ENCODE data around the gene ZNF445. TPM values are rescaled to one million over a fixed set of nuclear protein-coding genes. Genes with fewer than 3 reads are reported as not detected.

The ZNF445 gene
- total and polyA plus RNA-seq, 4 donors = 2.1 to 8.7 (median 4.9) TPM

- TF ChIP-seq REST (IDR thresholded peaks at IDR 0.05) = no peak
- no peak for TF ChIP-seq SP1 (IDR thresholded peaks at IDR 0.05)
- TF ChIP-seq TAF1 (conservative IDR thresholded peaks at IDR 0.05) = no peak
- TF ChIP-seq FOXA1 (IDR thresholded peaks at IDR 0.05) = no peak
- no peak for TF ChIP-seq EGR1 (IDR thresholded peaks at IDR 0.05; ENCODE audit: low read depth in 2 of 2)
- TF ChIP-seq NR2F2 (IDR thresholded peaks at IDR 0.05) = no peak
- TF ChIP-seq MAX (IDR thresholded peaks at IDR 0.05) = no peak
These were observed 52.7 kb downstream of the ZNF445 start (continued) for GRCh38 chr3:44424758-44425157.

- 95% methylated on average over 6 of the region's 6 CpGs for WGBS
These were observed 56.2 kb downstream of the ZNF445 start for GRCh38 chr3:44421280-44421679.

More at GRCh38 chr3:44421280-44421679, 56.2 kb downstream of the ZNF445 start:
- no peak for DNase-seq (ENCODE audit: low spot score)
- no peaks in the 10 kb centered on the region for H3K27me3 ChIP-seq (ENCODE audit: control insufficient read depth in 4 of 4, insufficient read depth in 4 of 4, low read length in 3 of 4)
- no peak for TF ChIP-seq CTCF (IDR thresholded peaks at IDR 0.05; ENCODE audit: low read depth, low read length, missing input control)
- no peak for TF ChIP-seq NR2F2 (IDR thresholded peaks at IDR 0.05)
- TF ChIP-seq FOXA2 (IDR thresholded peaks at IDR 0.05) = no peak
- TF ChIP-seq JUND (IDR thresholded peaks at IDR 0.05) = no peak
- TF ChIP-seq TAF1 (conservative IDR thresholded peaks at IDR 0.05) = no peak
- TF ChIP-seq FOXA1 (IDR thresholded peaks at IDR 0.05) = no peak
- TF ChIP-seq RAD21 (IDR thresholded peaks at IDR 0.05) = no peak
- TF ChIP-seq REST (IDR thresholded peaks at IDR 0.05) = no peak
- TF ChIP-seq MAX (IDR thresholded peaks at IDR 0.05) = no peak
- TF ChIP-seq HNF4A (conservative IDR thresholded peaks at IDR 0.05) = no peak
- no peak for TF ChIP-seq GABPA (IDR thresholded peaks at IDR 0.05 in 1 of 2, conservative IDR thresholded peaks at IDR 0.05 in 1 of 2)
- H3K4me1 ChIP-seq (ENCODE audit: control insufficient read depth in 4 of 4, insufficient read depth in 4 of 4, low read length in 3 of 4) = peaks cover 0 to 3% (median under 1%) of the 10 kb centered on the region in 4 donors
- no peak overlapping the region for H3K4me3 ChIP-seq (ENCODE audit: low read depth in 1 of 3, low read length in 3 of 3)
- no peak overlapping the region for H3K27ac ChIP-seq (ENCODE audit: low read depth in 1 of 2, low read length in 2 of 2)
- H3K36me3 ChIP-seq (ENCODE audit: control insufficient read depth in 4 of 4, insufficient read depth in 3 of 4, low read depth in 1 of 4, low read length in 3 of 4) = no peaks in the 10 kb centered on the region
- H3K9ac ChIP-seq (ENCODE audit: low read depth in 1 of 2, low read length in 2 of 2) = no peak overlapping the region
- no peaks in the 10 kb centered on the region for H3K9me3 ChIP-seq (ENCODE audit: control insufficient read depth in 4 of 4, low read length in 3 of 4)
